IMR-90 (cell line): ENCODE data around the gene TOR4A.

ENCODE experiments used
- CHD1 ChIP-seq: IDR thresholded peaks from 2 replicates; pipeline ENCODE4 v1.6.1; 2012; ENCODE audit warnings: low read depth, low read length, improper control_type of control experiment
- FOS ChIP-seq: fragments of 150-350 bp; IDR thresholded peaks from 2 replicates; pipeline ENCODE4 v1.6.1; 2016; ENCODE audit warnings: low read depth, low read length
- MAFK ChIP-seq: IDR thresholded peaks from 2 replicates; pipeline ENCODE4 v1.6.1; 2012; ENCODE audit warnings: low read depth, low read length, improper control_type of control experiment
- MAZ ChIP-seq: IDR thresholded peaks from 2 replicates; pipeline ENCODE4 v1.6.1; 2012; ENCODE audit warnings: low read depth, mild to moderate bottlenecking, low read length, improper control_type of control experiment, moderate library complexity, borderline replicate concordance
- MXI1 ChIP-seq: IDR thresholded peaks from 2 replicates; pipeline ENCODE4 v1.6.1; 2012; ENCODE audit warnings: low read depth, mild to moderate bottlenecking, low read length, moderate library complexity, borderline replicate concordance
- NFE2L2 ChIP-seq: fragments of 150-350 bp; IDR thresholded peaks from 2 replicates; pipeline ENCODE4 v1.6.1; 2016; ENCODE audit warnings: low read depth, mild to moderate bottlenecking, low read length
- POLR2A ChIP-seq: IDR thresholded peaks from 2 replicates; pipeline ENCODE4 v1.6.1; 2012; ENCODE audit warnings: mild to moderate bottlenecking, low read depth, low read length
- RCOR1 ChIP-seq: IDR thresholded peaks from 2 replicates; pipeline ENCODE4 v1.6.1; 2012; ENCODE audit warnings: mild to moderate bottlenecking, low read length, improper control_type of control experiment; ENCODE audit not compliant: insufficient replicate concordance
- RFX5 ChIP-seq: IDR thresholded peaks from 2 replicates; pipeline ENCODE4 v1.8.0; 2012; ENCODE audit warnings: low read depth, mild to moderate bottlenecking, low read length, moderate library complexity
- SMC3 ChIP-seq: fragments of 150-350 bp; IDR thresholded peaks from 2 replicates; pipeline ENCODE4 v1.6.1; 2016; ENCODE audit warnings: low read depth, mild to moderate bottlenecking, antibody characterized with exemption, low read length, moderate library complexity
- TF ChIP-seq, protein P1 (sequence below): conservative IDR thresholded peaks from 2 replicates; pipeline ENCODE4 v1.5.1; 2012; ENCODE audit warnings: mild to moderate bottlenecking, low read depth, low read length, improper control_type of control experiment
- TF ChIP-seq, protein P2 (sequence below): fragments of 150-350 bp; IDR thresholded peaks from 2 replicates; pipeline ENCODE4 v1.6.1; 2016; ENCODE audit warnings: low read depth, mild to moderate bottlenecking, low read length, moderate library complexity, borderline replicate concordance
- TF ChIP-seq, protein P3 (sequence below): fragments of 150-350 bp; IDR thresholded peaks from 2 replicates; pipeline ENCODE4 v1.6.1; 2017; ENCODE audit warnings: mild to moderate bottlenecking, antibody characterized with exemption, low read length, low read depth

DNA sequence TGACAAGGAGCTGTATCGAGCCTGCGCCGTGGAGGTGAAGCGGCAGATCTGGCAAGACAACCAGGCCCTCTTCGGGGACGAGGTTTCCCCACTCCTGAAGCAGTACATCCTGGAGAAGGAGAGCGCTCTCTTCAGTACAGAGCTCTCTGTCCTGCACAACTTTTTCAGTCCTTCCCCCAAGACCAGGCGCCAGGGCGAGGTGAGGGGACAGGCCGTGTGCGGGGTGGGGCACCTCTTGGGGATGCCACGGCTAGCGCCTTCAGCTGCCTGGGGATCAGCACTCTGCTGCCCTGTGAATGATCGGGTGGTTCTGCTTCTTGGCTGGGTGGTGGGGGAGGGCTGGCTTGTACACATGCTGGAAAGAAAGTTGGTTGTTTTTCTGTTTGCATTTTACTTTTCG is 20.7 kb upstream of the TOR4A start:
- TF ChIP-seq FOS (no peak), RCOR1 (no peak), POLR2A (no peak), NFE2L2 (no peak), MXI1 (no peak), MAZ (no peak), RFX5 (no peak), MAFK (no peak), SMC3 (no peak), CHD1 (no peak)
- TF ChIP-seq, protein P1, sequence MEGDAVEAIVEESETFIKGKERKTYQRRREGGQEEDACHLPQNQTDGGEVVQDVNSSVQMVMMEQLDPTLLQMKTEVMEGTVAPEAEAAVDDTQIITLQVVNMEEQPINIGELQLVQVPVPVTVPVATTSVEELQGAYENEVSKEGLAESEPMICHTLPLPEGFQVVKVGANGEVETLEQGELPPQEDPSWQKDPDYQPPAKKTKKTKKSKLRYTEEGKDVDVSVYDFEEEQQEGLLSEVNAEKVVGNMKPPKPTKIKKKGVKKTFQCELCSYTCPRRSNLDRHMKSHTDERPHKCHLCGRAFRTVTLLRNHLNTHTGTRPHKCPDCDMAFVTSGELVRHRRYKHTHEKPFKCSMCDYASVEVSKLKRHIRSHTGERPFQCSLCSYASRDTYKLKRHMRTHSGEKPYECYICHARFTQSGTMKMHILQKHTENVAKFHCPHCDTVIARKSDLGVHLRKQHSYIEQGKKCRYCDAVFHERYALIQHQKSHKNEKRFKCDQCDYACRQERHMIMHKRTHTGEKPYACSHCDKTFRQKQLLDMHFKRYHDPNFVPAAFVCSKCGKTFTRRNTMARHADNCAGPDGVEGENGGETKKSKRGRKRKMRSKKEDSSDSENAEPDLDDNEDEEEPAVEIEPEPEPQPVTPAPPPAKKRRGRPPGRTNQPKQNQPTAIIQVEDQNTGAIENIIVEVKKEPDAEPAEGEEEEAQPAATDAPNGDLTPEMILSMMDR, result no peak
- TF ChIP-seq, protein P2, sequence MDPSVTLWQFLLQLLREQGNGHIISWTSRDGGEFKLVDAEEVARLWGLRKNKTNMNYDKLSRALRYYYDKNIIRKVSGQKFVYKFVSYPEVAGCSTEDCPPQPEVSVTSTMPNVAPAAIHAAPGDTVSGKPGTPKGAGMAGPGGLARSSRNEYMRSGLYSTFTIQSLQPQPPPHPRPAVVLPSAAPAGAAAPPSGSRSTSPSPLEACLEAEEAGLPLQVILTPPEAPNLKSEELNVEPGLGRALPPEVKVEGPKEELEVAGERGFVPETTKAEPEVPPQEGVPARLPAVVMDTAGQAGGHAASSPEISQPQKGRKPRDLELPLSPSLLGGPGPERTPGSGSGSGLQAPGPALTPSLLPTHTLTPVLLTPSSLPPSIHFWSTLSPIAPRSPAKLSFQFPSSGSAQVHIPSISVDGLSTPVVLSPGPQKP, result no peak
- TF ChIP-seq, protein P3, sequence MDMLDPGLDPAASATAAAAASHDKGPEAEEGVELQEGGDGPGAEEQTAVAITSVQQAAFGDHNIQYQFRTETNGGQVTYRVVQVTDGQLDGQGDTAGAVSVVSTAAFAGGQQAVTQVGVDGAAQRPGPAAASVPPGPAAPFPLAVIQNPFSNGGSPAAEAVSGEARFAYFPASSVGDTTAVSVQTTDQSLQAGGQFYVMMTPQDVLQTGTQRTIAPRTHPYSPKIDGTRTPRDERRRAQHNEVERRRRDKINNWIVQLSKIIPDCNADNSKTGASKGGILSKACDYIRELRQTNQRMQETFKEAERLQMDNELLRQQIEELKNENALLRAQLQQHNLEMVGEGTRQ, result no peak
